Measurements from ENCODE around the gene AKAP1. TPM values are rescaled to one million over a fixed set of nuclear protein-coding genes. Genes with fewer than 3 reads are reported as not detected.

Gene AKAP1
- total and polyA plus RNA-seq, 2 of the 8 experiments (the other 6 are each of a cell fraction or from before 2014, with no cell fraction given): 120 to 156 TPM

- Histone ChIP-seq H3K36me3 (ENCODE audit: control insufficient read depth in 2 of 4, insufficient read depth in 4 of 4, low read length in 3 of 4) (no peaks in the 10 kb centered on the region; a peak in 1 of 8 replicates), H2BK5ac (ENCODE audit: low read depth, low read length) (peak overlapping the region; percentile 15; the same call in 1 of the 2 replicates), H4K20me1 (replicated peaks in 1 of 2; ENCODE audit: control insufficient read depth in 1 of 2, insufficient read depth in 2 of 2, low read length in 2 of 2) (peaks cover 21 to 25% of the 10 kb centered on the region in 2 experiments), H3K4me2 (ENCODE audit: insufficient read depth in 1 of 2, low read depth in 2 of 2, low read length in 2 of 2) (peak overlapping the region; percentile 86 to 88), H3K23me2 (ENCODE audit: low read depth, low read length) (peaks cover 11% of the 10 kb centered on the region), H3K14ac (ENCODE audit: insufficient read length) (no peak overlapping the region), H2BK120ac (replicated peaks; ENCODE audit: low read depth, low read length) (no peak overlapping the region), H3K56ac (replicated peaks; ENCODE audit: insufficient read length, low read depth, low read length) (peak overlapping the region; percentile 26), H2BK12ac (ENCODE audit: low read depth, low read length) (no peak overlapping the region), H2BK20ac (ENCODE audit: low read length) (no peak overlapping the region), H3K9ac (replicated peaks in 1 of 4; ENCODE audit: extremely low read depth in 1 of 4, low read depth in 3 of 4, low read length in 3 of 4) (peak overlapping the region; percentile 15 to 61 (median 54); a peak in 6 of 7 replicates), H4K8ac (ENCODE audit: extremely low read depth, insufficient read depth, low read length) (peak overlapping the region; percentile 81), H2AK5ac (ENCODE audit: low read depth, low read length) (no peak overlapping the region), H3K23ac (ENCODE audit: insufficient read length) (no peak overlapping the region), H4K5ac (ENCODE audit: insufficient read length, low read depth, low read length) (no peak overlapping the region), H3K4me1 (replicated peaks in 1 of 4; ENCODE audit: control insufficient read depth in 3 of 4, insufficient read depth in 4 of 4, low read length in 3 of 4) (peaks cover 5 to 20% (median 17%) of the 10 kb centered on the region in 4 experiments; a peak in 6 of 7 replicates), H3K4me3 (ENCODE audit: extremely low read depth in 1 of 4, insufficient read depth in 2 of 4, low read depth in 3 of 4, low read length in 4 of 4) (peak overlapping the region; percentile 68 to 82 (median 81)), H3K4ac (replicated peaks; ENCODE audit: insufficient read length, low read depth, low read length) (no peak overlapping the region), H3K9me3 (ENCODE audit: insufficient read depth in 2 of 2, low read depth in 1 of 2, low read length in 1 of 2) (no peaks in the 10 kb centered on the region), H3K79me2 (ENCODE audit: control insufficient read depth in 1 of 2, insufficient read depth in 2 of 2, low read length in 2 of 2) (peaks cover 31 to 50% of the 10 kb centered on the region in 2 experiments), H3K18ac (ENCODE audit: extremely low read depth, low read length) (peak overlapping the region; percentile 20; the same call in 1 of the 2 replicates), H3K79me1 (ENCODE audit: low read depth, low read length) (peaks cover 5% of the 10 kb centered on the region; the same call in 1 of the 2 replicates), H4K91ac (replicated peaks; ENCODE audit: insufficient read length, low read length) (peak overlapping the region; percentile 15), H3K27ac (ENCODE audit: low read depth, low read length) (no peak overlapping the region), H2AFZ (ENCODE audit: low read length) (no peak overlapping the region), H3K27me3 (replicated peaks in 1 of 4; ENCODE audit: control insufficient read depth in 3 of 4, extremely low read depth in 1 of 4, insufficient read depth in 3 of 4, low read length in 3 of 4) (no peaks in the 10 kb centered on the region; a peak in 1 of 7 replicates), H2BK15ac (ENCODE audit: low read length) (no peak overlapping the region)
- POLR2A ChIA-PET (ENCODE audit: partially characterized antibody): interaction anchor here (0.8 to 2.5 kb wide), 14 partner anchors 11 to 107 kb away, joined by 3 to 21 read pairs (median 4); no protein-coding TSS in a partner anchor
- 2% methylated on average over 60 of the region's 75 CpGs; no CpG with 5 or more reads in 1 of the 2 experiments for WGBS, 2 experiments (ENCODE audit: extremely low coverage in 1 of 2, insufficient coverage in 1 of 2, insufficient read length in 1 of 2, insufficient replicate concordance in 2 of 2, low coverage in 1 of 2, low lambda C conversion rate in 2 of 2, missing lambda C conversion rate in 1 of 2)
- CTCF ChIA-PET (ENCODE audit: partially characterized antibody): interaction anchor here (0.6 to 3.1 kb wide), 14 partner anchors 9 to 205 kb away, joined by 3 to 10 read pairs (median 4); no protein-coding TSS in a partner anchor
- FAIRE-seq: no peak
- peak in 1 of 2 experiments; percentile 55 for DNase-seq (ENCODE audit: low read depth in 1 of 2, low spot score in 2 of 2)
- TF ChIP-seq RAD21 (IDR thresholded peaks at IDR 0.05 in 1 of 2, conservative IDR thresholded peaks at IDR 0.05 in 1 of 2; ENCODE audit: low read depth in 2 of 2, low read length in 2 of 2) (no peak), HDAC2 (IDR thresholded peaks at IDR 0.05; ENCODE audit: borderline replicate concordance in 1 of 2, low read depth in 2 of 2, low read length in 2 of 2) (0 out of 4 replicates have a peak, but pooled peaks have one; percentile 34 to 53), KDM4A (IDR thresholded peaks at IDR 0.05; ENCODE audit: low read depth, low read length, severe bottlenecking) (no peak), E2F6 (IDR thresholded peaks at IDR 0.05) (no peak; the same call in 1 of the 2 replicates), TEAD4 (IDR thresholded peaks at IDR 0.05; ENCODE audit: low read depth, low read length) (no peak), RBBP5 (IDR thresholded peaks at IDR 0.05; ENCODE audit: borderline replicate concordance, low read depth, low read length) (0 out of 2 replicates have a peak, but pooled peaks have one; percentile 4), USF2 (IDR thresholded peaks at IDR 0.05; ENCODE audit: low read length) (no peak), POU5F1 (IDR thresholded peaks at IDR 0.05; ENCODE audit: low read depth, low read length) (no peak), POLR2A (IDR thresholded peaks at IDR 0.05; ENCODE audit: control extremely low read depth in 1 of 2, low read depth in 2 of 2, low read length in 2 of 2) (no peak)
These were observed 512 bp downstream of the AKAP1 start for GRCh38 chr17:57085448-57086068.

Data from H1 (cell line).